ENCODE data around the gene SCCPDH. TPM values are rescaled to one million over a fixed set of nuclear protein-coding genes. Genes with fewer than 3 reads are reported as not detected.

SCCPDH gene
- total RNA-seq, 1 donor from 2014 or later: 23.5 TPM

- no peak for DNase-seq (ENCODE audit: low spot score)
- Mint-ChIP-seq H3K4me1 (ENCODE audit: low read depth) (no peaks in the 10 kb centered on the region), H3K36me3 (ENCODE audit: low read depth) (no peaks in the 10 kb centered on the region), H3K27me3 (ENCODE audit: insufficient read depth) (no peaks in the 10 kb centered on the region), H3K4me3 (no peak overlapping the region), H3K9me3 (no peaks in the 10 kb centered on the region), H3K27ac (no peak overlapping the region)
- intact Hi-C loops (cut with micrococcal nuclease): no loop called here
Observed at GRCh38 chr1:246794048-246794827, 70.0 kb downstream of the SCCPDH start.

GRCh38 chr1:246794828-246795671, 70.8 kb downstream of the SCCPDH start:
- H3K4me3 Mint-ChIP-seq: no peak overlapping the region
- no peaks in the 10 kb centered on the region for H3K9me3 Mint-ChIP-seq
- no peak overlapping the region for H3K27ac Mint-ChIP-seq
- intact Hi-C loops (cut with micrococcal nuclease): no loop called here
- no peaks in the 10 kb centered on the region for H3K36me3 Mint-ChIP-seq (ENCODE audit: low read depth)
- no peak for DNase-seq (ENCODE audit: low spot score)
- no peaks in the 10 kb centered on the region for H3K4me1 Mint-ChIP-seq (ENCODE audit: low read depth)
- no peaks in the 10 kb centered on the region for H3K27me3 Mint-ChIP-seq (ENCODE audit: insufficient read depth)

- H3K4me3 Mint-ChIP-seq: no peak overlapping the region
- no peak for DNase-seq (ENCODE audit: low spot score)
- no peaks in the 10 kb centered on the region for H3K36me3 Mint-ChIP-seq (ENCODE audit: low read depth)
- no peaks in the 10 kb centered on the region for H3K27me3 Mint-ChIP-seq (ENCODE audit: insufficient read depth)
- H3K27ac Mint-ChIP-seq: no peak overlapping the region
- H3K4me1 Mint-ChIP-seq (ENCODE audit: low read depth): no peaks in the 10 kb centered on the region
- intact Hi-C loops (cut with micrococcal nuclease): no loop called here
- H3K9me3 Mint-ChIP-seq: no peaks in the 10 kb centered on the region
Observed at GRCh38 chr1:246795906-246796694, 71.9 kb downstream of the SCCPDH start.

- Mint-ChIP-seq H3K27ac (no peak overlapping the region), H3K27me3 (ENCODE audit: insufficient read depth) (no peaks in the 10 kb centered on the region), H3K4me3 (no peak overlapping the region), H3K4me1 (ENCODE audit: low read depth) (no peaks in the 10 kb centered on the region), H3K36me3 (ENCODE audit: low read depth) (no peaks in the 10 kb centered on the region), H3K9me3 (no peaks in the 10 kb centered on the region)
- no peak for DNase-seq (ENCODE audit: low spot score)
- intact Hi-C loops (cut with micrococcal nuclease): no loop called here
Observed at GRCh38 chr1:246797157-246797556, 72.9 kb downstream of the SCCPDH start.

- H3K4me3 Mint-ChIP-seq: no peak overlapping the region
- no peaks in the 10 kb centered on the region for H3K36me3 Mint-ChIP-seq (ENCODE audit: low read depth)
- no peaks in the 10 kb centered on the region for H3K9me3 Mint-ChIP-seq
- no peaks in the 10 kb centered on the region for H3K27me3 Mint-ChIP-seq (ENCODE audit: insufficient read depth)
- DNase-seq (ENCODE audit: low spot score): no peak
- intact Hi-C loops (cut with micrococcal nuclease): no loop called here
- no peak overlapping the region for H3K27ac Mint-ChIP-seq
- H3K4me1 Mint-ChIP-seq (ENCODE audit: low read depth): no peaks in the 10 kb centered on the region
Observed at GRCh38 chr1:246797597-246797996, 73.4 kb downstream of the SCCPDH start.

- no peaks in the 10 kb centered on the region for H3K4me1 Mint-ChIP-seq (ENCODE audit: low read depth)
- no peaks in the 10 kb centered on the region for H3K9me3 Mint-ChIP-seq
- H3K36me3 Mint-ChIP-seq (ENCODE audit: low read depth): no peaks in the 10 kb centered on the region
- no peaks in the 10 kb centered on the region for H3K27me3 Mint-ChIP-seq (ENCODE audit: insufficient read depth)
- intact Hi-C loops (cut with micrococcal nuclease): no loop called here
- no peak overlapping the region for H3K27ac Mint-ChIP-seq
- no peak overlapping the region for H3K4me3 Mint-ChIP-seq
- no peak for DNase-seq (ENCODE audit: low spot score)
Observed at GRCh38 chr1:246798107-246798506, 73.9 kb downstream of the SCCPDH start.

- no peak for DNase-seq (ENCODE audit: low spot score)
- no peaks in the 10 kb centered on the region for H3K27me3 Mint-ChIP-seq (ENCODE audit: insufficient read depth)
- intact Hi-C loops (cut with micrococcal nuclease): no loop called here
- H3K27ac Mint-ChIP-seq: no peak overlapping the region
- no peaks in the 10 kb centered on the region for H3K9me3 Mint-ChIP-seq
- no peak overlapping the region for H3K4me3 Mint-ChIP-seq
- no peaks in the 10 kb centered on the region for H3K4me1 Mint-ChIP-seq (ENCODE audit: low read depth)
- no peaks in the 10 kb centered on the region for H3K36me3 Mint-ChIP-seq (ENCODE audit: low read depth)
Observed at GRCh38 chr1:246798606-246799496, 74.6 kb downstream of the SCCPDH start.

- Mint-ChIP-seq H3K27ac (no peak overlapping the region), H3K4me3 (no peak overlapping the region), H3K27me3 (ENCODE audit: insufficient read depth) (no peaks in the 10 kb centered on the region), H3K4me1 (ENCODE audit: low read depth) (no peaks in the 10 kb centered on the region), H3K36me3 (ENCODE audit: low read depth) (no peaks in the 10 kb centered on the region), H3K9me3 (no peaks in the 10 kb centered on the region)
- no peak for DNase-seq (ENCODE audit: low spot score)
- intact Hi-C loops (cut with micrococcal nuclease): no loop called here
Observed at GRCh38 chr1:246800356-246800755, 76.1 kb downstream of the SCCPDH start.

GRCh38 chr1:246800756-246801155, 76.5 kb downstream of the SCCPDH start:
- no peaks in the 10 kb centered on the region for H3K9me3 Mint-ChIP-seq
- H3K4me1 Mint-ChIP-seq (ENCODE audit: low read depth): no peaks in the 10 kb centered on the region
- DNase-seq (ENCODE audit: low spot score): no peak
- H3K36me3 Mint-ChIP-seq (ENCODE audit: low read depth): no peaks in the 10 kb centered on the region
- no peaks in the 10 kb centered on the region for H3K27me3 Mint-ChIP-seq (ENCODE audit: insufficient read depth)
- intact Hi-C loops (cut with micrococcal nuclease): no loop called here
- H3K4me3 Mint-ChIP-seq: no peak overlapping the region
- no peak overlapping the region for H3K27ac Mint-ChIP-seq

GRCh38 chr1:246801241-246802020, 77.2 kb downstream of the SCCPDH start:
- intact Hi-C loops (cut with micrococcal nuclease): no loop called here
- no peaks in the 10 kb centered on the region for H3K9me3 Mint-ChIP-seq
- no peaks in the 10 kb centered on the region for H3K4me1 Mint-ChIP-seq (ENCODE audit: low read depth)
- no peak for DNase-seq (ENCODE audit: low spot score)
- no peak overlapping the region for H3K4me3 Mint-ChIP-seq
- H3K27me3 Mint-ChIP-seq (ENCODE audit: insufficient read depth): no peaks in the 10 kb centered on the region
- no peaks in the 10 kb centered on the region for H3K36me3 Mint-ChIP-seq (ENCODE audit: low read depth)
- no peak overlapping the region for H3K27ac Mint-ChIP-seq

- H3K36me3 Mint-ChIP-seq (ENCODE audit: low read depth): no peaks in the 10 kb centered on the region
- H3K27ac Mint-ChIP-seq: no peak overlapping the region
- no peak overlapping the region for H3K4me3 Mint-ChIP-seq
- no peaks in the 10 kb centered on the region for H3K27me3 Mint-ChIP-seq (ENCODE audit: insufficient read depth)
- intact Hi-C loops (cut with micrococcal nuclease): no loop called here
- H3K4me1 Mint-ChIP-seq (ENCODE audit: low read depth): no peaks in the 10 kb centered on the region
- no peak for DNase-seq (ENCODE audit: low spot score)
- H3K9me3 Mint-ChIP-seq: no peaks in the 10 kb centered on the region
Observed at GRCh38 chr1:246803373-246803772, 79.2 kb downstream of the SCCPDH start.

- Mint-ChIP-seq H3K4me3 (no peak overlapping the region), H3K4me1 (ENCODE audit: low read depth) (no peaks in the 10 kb centered on the region), H3K9me3 (no peaks in the 10 kb centered on the region), H3K27ac (no peak overlapping the region), H3K36me3 (ENCODE audit: low read depth) (no peaks in the 10 kb centered on the region), H3K27me3 (ENCODE audit: insufficient read depth) (no peaks in the 10 kb centered on the region)
- intact Hi-C loops (cut with micrococcal nuclease): no loop called here
- no peak for DNase-seq (ENCODE audit: low spot score)
Observed at GRCh38 chr1:246803883-246804282, 79.7 kb downstream of the SCCPDH start.

Data from activated T-helper 1 cell treated with anti-CD3 and anti-CD28 coated beads, Interleukin-12 subunit alpha, Interleukin-12 subunit beta, Interleukin-2, Interleukin-4 antibody, amounts not matched to agents 30 ng/mL and 10 ng/mL and 1 ng/mL, durations not matched to agents 14 hours and 24 hours and 36 hours (primary cell).